Renal cortex interstitium (tissue), 11 donors: ENCODE measurements around the gene ATPAF2. TPM values are rescaled to one million over a fixed set of nuclear protein-coding genes. Genes with fewer than 3 reads are reported as not detected.

Source experiments
- DNase-seq, 11 donors: peaks; one replicate each; pipeline ENCODE4 v3.0.0-alpha.2; 2013; ENCODE audit warnings: low read depth in 9 of 11, low spot score in 4 of 11; ENCODE audit errors: extremely low read depth in 1 of 11
- polyA plus RNA-seq, 3 donors: library from polyadenylated mRNA; unstranded; fragments of 120-200 nt; gene quantifications; one replicate each; pipeline ENCODE4 v1.2.1, GENCODE V29; 2013; ENCODE audit not compliant: insufficient read length in 3 of 3

The ATPAF2 gene
- polyA plus RNA-seq, 3 donors: 19.4 to 27.9 (median 24.2) TPM

DNA sequence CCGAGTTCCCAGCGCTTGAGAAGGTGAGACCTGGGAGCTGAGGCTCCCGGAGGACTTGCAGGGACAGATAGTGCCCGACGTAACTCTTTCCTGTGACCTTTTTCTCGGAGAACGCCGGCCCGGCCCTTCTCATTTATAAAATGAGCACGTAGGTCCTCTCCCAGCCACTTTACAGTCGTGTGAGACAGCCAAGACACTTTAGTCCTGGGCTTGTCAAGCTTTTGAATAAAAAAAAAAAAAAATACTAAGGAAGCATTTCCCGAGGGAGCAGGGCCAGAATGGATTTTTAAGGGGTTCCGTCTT lies 66.1 kb downstream of the ATPAF2 start:
- DNase-seq: no peak

DNA sequence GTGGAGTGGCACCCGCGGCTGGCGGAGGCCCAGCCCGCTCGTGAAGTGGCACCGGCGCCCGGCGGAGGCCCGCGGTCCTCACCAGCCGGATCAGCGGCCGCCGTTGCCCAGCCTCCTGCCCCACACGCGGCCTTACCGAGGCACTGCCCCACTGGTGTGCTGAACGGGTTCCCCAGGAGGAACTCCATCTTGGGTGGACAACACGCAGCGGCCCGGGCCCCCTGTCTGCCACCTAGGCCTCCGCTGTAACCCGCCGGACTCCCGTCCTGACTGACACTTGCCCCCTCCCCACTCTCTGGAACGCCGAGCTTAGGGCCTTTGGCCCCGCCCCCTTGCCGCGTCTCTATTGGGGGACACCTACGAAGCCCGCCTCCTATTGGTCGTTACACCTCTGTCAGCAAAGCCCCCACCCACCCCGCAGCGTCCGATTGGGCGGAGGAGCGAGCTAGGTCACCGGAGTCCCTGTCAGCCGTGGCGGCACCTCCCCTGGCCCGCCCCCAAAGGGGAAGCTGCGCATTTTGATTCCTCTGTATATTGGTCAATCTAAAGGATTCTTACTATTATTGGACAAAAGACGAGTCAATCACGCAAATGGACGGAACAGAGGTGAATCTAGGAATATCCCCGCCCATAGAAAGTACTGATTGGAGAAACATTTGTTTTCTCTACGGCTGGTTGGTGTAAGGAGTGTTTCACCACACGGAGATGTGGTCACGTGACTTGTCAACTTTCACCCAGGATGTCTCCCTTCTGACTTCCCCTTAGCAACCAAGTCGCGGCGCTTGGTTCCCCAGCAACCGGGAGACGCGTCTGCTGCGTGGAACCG lies 66.6 kb downstream of the ATPAF2 start, which contains the start of the genes DRC3 and TOM1L2:
Gene DRC3 (plus strand): TSS at position 737 of the 826 bp plus-strand sequence. CDS start 4,737 bp downstream, outside the sequence.
Gene TOM1L2 (minus strand): TSS at position 275 of the 826 bp plus-strand sequence. CDS start 87 bp downstream, at position 188.
- peak; percentile 100 for DNase-seq

DNA sequence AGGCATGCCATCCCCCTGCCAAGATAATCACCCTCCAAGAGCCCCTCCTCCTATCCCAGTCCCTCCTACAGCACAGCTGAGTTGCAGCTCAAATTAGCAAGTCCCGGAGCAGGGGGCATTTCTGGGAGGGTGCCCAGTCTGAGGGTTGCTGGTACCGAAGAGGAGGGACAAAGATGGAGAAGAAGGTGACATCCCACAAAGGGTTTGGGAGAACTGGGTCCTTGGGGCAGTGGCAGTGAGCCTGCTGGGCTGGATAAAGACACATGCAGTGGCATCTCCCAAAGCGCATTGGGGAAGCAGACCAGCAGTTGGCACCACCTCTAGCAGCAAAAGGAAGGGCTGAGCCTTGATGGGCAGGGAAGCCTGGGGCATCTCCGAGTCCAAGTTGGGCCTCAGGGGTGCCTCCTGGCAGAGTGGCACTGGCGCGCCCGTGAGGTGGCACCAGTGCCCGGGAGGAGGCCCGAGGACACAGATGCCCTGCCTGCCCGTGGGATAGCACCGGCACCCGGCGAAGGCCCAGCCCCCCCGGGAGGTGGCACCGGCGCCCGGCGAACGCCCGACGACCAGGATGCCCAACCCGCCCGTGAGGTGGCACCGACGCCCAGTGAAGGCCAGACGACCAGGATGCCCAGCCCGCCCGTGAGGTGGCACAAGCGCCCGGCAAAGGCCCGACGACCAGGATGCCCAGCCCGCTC lies 67.4 kb downstream of the ATPAF2 start:
- DNase-seq: no peak

DNA sequence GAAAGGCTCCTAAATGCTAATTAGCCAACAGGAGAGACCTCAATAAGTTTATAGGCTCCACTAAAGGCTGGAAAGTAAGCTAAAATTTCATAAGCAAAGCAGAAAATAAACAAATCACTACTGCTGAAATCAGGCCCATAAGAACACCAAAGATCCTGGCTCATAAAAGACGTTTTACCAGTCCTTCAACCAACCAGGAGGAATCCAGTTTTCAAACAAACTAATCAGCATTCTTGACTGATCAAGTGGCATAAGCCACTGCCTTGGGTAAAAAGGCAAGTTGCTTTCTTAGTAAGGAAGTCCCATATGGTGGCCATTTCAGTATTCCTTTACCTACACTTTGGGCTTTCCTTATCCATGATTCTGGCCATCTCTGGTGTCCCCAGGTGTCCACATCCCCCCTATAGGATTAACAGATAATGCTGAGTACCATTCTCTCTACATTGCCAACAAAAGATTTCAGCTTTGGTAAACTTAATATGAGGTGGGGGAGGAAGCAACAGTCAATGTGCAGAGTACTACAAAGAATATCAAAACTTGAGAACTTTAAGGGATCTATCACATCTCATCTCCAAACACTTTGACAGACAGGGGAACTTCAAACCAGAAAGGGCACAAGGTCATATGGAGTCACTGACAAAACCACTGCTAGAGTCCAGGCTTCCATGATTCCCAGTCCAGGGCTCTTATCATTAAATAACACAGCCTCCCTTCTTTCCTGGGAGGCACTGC lies 68.1 kb downstream of the ATPAF2 start:
- DNase-seq: no peak

Other genes starting within 250 kb of the ATPAF2 start
- 10 to 100 TPM; 39.8 to 58.2 (median 45.8) TPM for gene SREBF1, start 202.2 kb downstream of the ATPAF2 start, polyA plus RNA-seq
- 10 to 100 TPM; 34.9 to 53.2 (median 37.3) TPM for gene TOM1L2, start 66.8 kb downstream of the ATPAF2 start, polyA plus RNA-seq
- gene DRC3, start 66.3 kb downstream of the ATPAF2 start, polyA plus RNA-seq: 10 to 100 TPM; 14.1 to 27.3 (median 14.7) TPM
- gene GID4, start 240 bp upstream of the ATPAF2 start, polyA plus RNA-seq: 10 to 100 TPM; 12.8 to 15.1 (median 13.3) TPM
- gene DRG2, start 48.8 kb upstream of the ATPAF2 start, polyA plus RNA-seq: 10 to 100 TPM; 31.9 to 40.5 (median 40.1) TPM
- gene MYO15A, start 69.6 kb upstream of the ATPAF2 start, polyA plus RNA-seq: 1 to 10 TPM; 2.4 to 5.9 (median 4.5) TPM
- 10 to 100 TPM; 73.1 to 74.1 (median 73.3) TPM for gene ALKBH5, start 144.7 kb upstream of the ATPAF2 start, polyA plus RNA-seq
- 10 to 100 TPM; 26.7 to 40.5 (median 32.1) TPM for gene LLGL1, start 186.5 kb upstream of the ATPAF2 start, polyA plus RNA-seq
- gene FLII, start 219.6 kb upstream of the ATPAF2 start, polyA plus RNA-seq: 100 to 1,000 TPM; 131 to 154 (median 142) TPM
- gene MIEF2, start 221.5 kb upstream of the ATPAF2 start, polyA plus RNA-seq: 10 to 100 TPM; 12.2 to 19.2 (median 18.0) TPM